Lower leg skin (tissue), 4 donors: Measurements from ENCODE around the gene CBY2. TPM values are rescaled to one million over a fixed set of nuclear protein-coding genes. Genes with fewer than 3 reads are reported as not detected.

Experiments
- DNase-seq, 2 donors: peaks; one replicate each; pipeline ENCODE4 v3.0.0-alpha.2; 2019; ENCODE audit warnings: low spot score in 2 of 2
- H3K4me3 ChIP-seq: fragments of 200-600 bp; sonication (generic); 2 replicates; pipeline ENCODE4 v1.5.1; 2017; ENCODE audit warnings: mild to moderate bottlenecking, low read depth; ENCODE audit not compliant: poor library complexity, severe bottlenecking
- CTCF ChIP-seq, 3 donors: fragments of 450-650 bp; IDR thresholded peaks; one replicate each; pipeline ENCODE4 v1.5.1; 2016; ENCODE audit warnings: antibody characterized with exemption in 3 of 3, mild to moderate bottlenecking in 3 of 3, moderate library complexity in 2 of 3
- POLR2A ChIP-seq, 2 donors: fragments of 450-650 bp; IDR thresholded peaks; one replicate each; pipeline ENCODE4 v1.6.1; 2016 to 2017; ENCODE audit warnings: antibody characterized with exemption in 2 of 2, mild to moderate bottlenecking in 1 of 2, moderate library complexity in 1 of 2
- WGBS, 2 donors: methylation state at CpG; one replicate each; pipeline ENCODE4 v1.1.5; 2018; 5-methylcytosine and 5-hydroxymethylcytosine counted together
- intact Hi-C: fragments of 100-400 bp; cut with DNase I; formaldehyde crosslinking; loops from one replicate; pipeline ENCODE4 v1.15.0; 2023; ENCODE audit warnings: low total_unique reads
- total RNA-seq, 4 donors: library from RNA; depleted of rRNA; stranded (reverse); fragments of >200 nt; gene quantifications; one replicate each; pipeline ENCODE4 v1.1.0, GENCODE V29; 2016

The CBY2 gene
- total RNA-seq, 4 donors from 2014 or later, result 0.45 TPM; not detected in 3

- DNase-seq, result no peak
- 64 to 65% methylated on average over 3 of the region's 3 CpGs for WGBS, 2 donors
- no peak overlapping the region for H3K4me3 ChIP-seq
- no peak for TF ChIP-seq POLR2A (IDR thresholded peaks at IDR 0.05)
- TF ChIP-seq CTCF (IDR thresholded peaks at IDR 0.05), result no peak
- intact Hi-C loops, result no loop called here
These were observed 18.4 kb upstream of the CBY2 start for GRCh38 chr13:45683701-45684100.

GRCh38 chr13:45688577-45688976 lies 13.5 kb upstream of the CBY2 start:
- intact Hi-C loops, result no loop called here
- WGBS, 2 donors, result 67 to 69% methylated on average over 4 of the region's 4 CpGs
- DNase-seq, result no peak

GRCh38 chr13:45690636-45691035 lies 11.5 kb upstream of the CBY2 start:
- H3K4me3 ChIP-seq, result no peak overlapping the region
- TF ChIP-seq CTCF (IDR thresholded peaks at IDR 0.05) (no peak), POLR2A (IDR thresholded peaks at IDR 0.05) (no peak)
- no peak for DNase-seq
- 35 to 47% methylated on average over 2 of the region's 2 CpGs for WGBS, 2 donors
- intact Hi-C loops, result no loop called here

More at GRCh38 chr13:45688577-45688976, 13.5 kb upstream of the CBY2 start:
- TF ChIP-seq CTCF (IDR thresholded peaks at IDR 0.05), result no peak
- no peak for TF ChIP-seq POLR2A (IDR thresholded peaks at IDR 0.05)
- H3K4me3 ChIP-seq, result no peak overlapping the region

GRCh38 chr13:45691251-45691650 lies 10.9 kb upstream of the CBY2 start:
- WGBS, 2 donors, result 63 to 74% methylated on average over 4 of the region's 4 CpGs
- TF ChIP-seq POLR2A (IDR thresholded peaks at IDR 0.05), result no peak
- TF ChIP-seq CTCF (IDR thresholded peaks at IDR 0.05), result no peak
- DNase-seq, result no peak
- intact Hi-C loops, result no loop called here
- no peak overlapping the region for H3K4me3 ChIP-seq

- DNase-seq, result no peak
- WGBS, 2 donors, result 33 to 66% methylated on average over 1 of the region's 1 CpG
- intact Hi-C loops, result no loop called here
- TF ChIP-seq CTCF (IDR thresholded peaks at IDR 0.05) (no peak), POLR2A (IDR thresholded peaks at IDR 0.05) (no peak)
- no peak overlapping the region for H3K4me3 ChIP-seq
These were observed 10.5 kb upstream of the CBY2 start for GRCh38 chr13:45691667-45692066.

GRCh38 chr13:45695198-45695730 lies 6.9 kb upstream of the CBY2 start:
- intact Hi-C loops, result no loop called here
- TF ChIP-seq POLR2A (IDR thresholded peaks at IDR 0.05) (no peak), CTCF (IDR thresholded peaks at IDR 0.05) (no peak)
- 57 to 63% methylated on average over 5 of the region's 5 CpGs for WGBS, 2 donors
- DNase-seq, result no peak
- H3K4me3 ChIP-seq, result no peak overlapping the region
